ENCODE results near the gene BCAP31.

Gene BCAP31

GRCh38 chrX:153723351-153724251, 586 bp downstream of the BCAP31 start:
- no peak for DNase-seq (ENCODE audit: low spot score)
- peak; percentile 38 for ATAC-seq (ENCODE audit: low read depth)
- no peaks in the 10 kb centered on the region for H3K27me3 ChIP-seq (ENCODE audit: insufficient read depth, poor library complexity, severe bottlenecking)
- TF ChIP-seq CTCF (IDR thresholded peaks at IDR 0.05; ENCODE audit: poor library complexity, severe bottlenecking), result peak; percentile 40
- H3K27ac ChIP-seq (ENCODE audit: poor library complexity, severe bottlenecking), result peak overlapping the region; percentile 83
- no peaks in the 10 kb centered on the region for H3K9me3 ChIP-seq (ENCODE audit: severe bottlenecking)
- H3K4me1 ChIP-seq (ENCODE audit: insufficient read depth, poor library complexity, severe bottlenecking), result peaks cover 12% of the 10 kb centered on the region
- H3K4me3 ChIP-seq (ENCODE audit: severe bottlenecking), result peak overlapping the region; percentile 73
- peaks cover 40% of the 10 kb centered on the region for H3K36me3 ChIP-seq (ENCODE audit: low read depth)

GRCh38 chrX:153722704-153723350, 1.4 kb downstream of the BCAP31 start:
- peak overlapping the region; percentile 73 for H3K4me3 ChIP-seq (ENCODE audit: severe bottlenecking)
- DNase-seq (ENCODE audit: low spot score), result no peak
- peak overlapping the region; percentile 83 for H3K27ac ChIP-seq (ENCODE audit: poor library complexity, severe bottlenecking)
- no peaks in the 10 kb centered on the region for H3K27me3 ChIP-seq (ENCODE audit: insufficient read depth, poor library complexity, severe bottlenecking)
- no peak; the same call in 2 of the 3 replicates for ATAC-seq (ENCODE audit: low read depth)
- peaks cover 45% of the 10 kb centered on the region for H3K36me3 ChIP-seq (ENCODE audit: low read depth)
- no peak for TF ChIP-seq CTCF (IDR thresholded peaks at IDR 0.05; ENCODE audit: poor library complexity, severe bottlenecking)
- H3K9me3 ChIP-seq (ENCODE audit: severe bottlenecking), result no peaks in the 10 kb centered on the region
- H3K4me1 ChIP-seq (ENCODE audit: insufficient read depth, poor library complexity, severe bottlenecking), result peaks cover 12% of the 10 kb centered on the region

GRCh38 chrX:153719701-153720100, 4.5 kb downstream of the BCAP31 start:
- no peak for TF ChIP-seq CTCF (IDR thresholded peaks at IDR 0.05; ENCODE audit: poor library complexity, severe bottlenecking)
- H3K27me3 ChIP-seq (ENCODE audit: insufficient read depth, poor library complexity, severe bottlenecking), result no peaks in the 10 kb centered on the region
- DNase-seq (ENCODE audit: low spot score) (no peak), ATAC-seq (ENCODE audit: low read depth) (no peak)
- H3K36me3 ChIP-seq (ENCODE audit: low read depth), result peaks cover 68% of the 10 kb centered on the region
- H3K4me1 ChIP-seq (ENCODE audit: insufficient read depth, poor library complexity, severe bottlenecking), result no peaks in the 10 kb centered on the region
- H3K27ac ChIP-seq (ENCODE audit: poor library complexity, severe bottlenecking), result no peak overlapping the region
- H3K4me3 ChIP-seq (ENCODE audit: severe bottlenecking), result no peak overlapping the region
- no peaks in the 10 kb centered on the region for H3K9me3 ChIP-seq (ENCODE audit: severe bottlenecking)

- Histone ChIP-seq H3K36me3 (ENCODE audit: low read depth) (peaks cover 73% of the 10 kb centered on the region), H3K4me1 (ENCODE audit: insufficient read depth, poor library complexity, severe bottlenecking) (no peaks in the 10 kb centered on the region), H3K27ac (ENCODE audit: poor library complexity, severe bottlenecking) (no peak overlapping the region), H3K9me3 (ENCODE audit: severe bottlenecking) (no peaks in the 10 kb centered on the region), H3K27me3 (ENCODE audit: insufficient read depth, poor library complexity, severe bottlenecking) (no peaks in the 10 kb centered on the region), H3K4me3 (ENCODE audit: severe bottlenecking) (no peak overlapping the region)
- no peak for ATAC-seq (ENCODE audit: low read depth)
- no peak for DNase-seq (ENCODE audit: low spot score)
- TF ChIP-seq CTCF (IDR thresholded peaks at IDR 0.05; ENCODE audit: poor library complexity, severe bottlenecking), result no peak
Observed at GRCh38 chrX:153719238-153719637, 4.9 kb downstream of the BCAP31 start.

Data from RWPE2 (cell line).